GM19099 (cell line): ENCODE data around the gene CCDC33.

Source experiments
- POLR2A ChIP-seq: IDR thresholded peaks from 3 replicates; pipeline ENCODE4 v1.6.1; 2011; ENCODE audit warnings: low read depth; ENCODE audit not compliant: insufficient read length; ENCODE audit errors: extremely low read depth

The CCDC33 gene

GRCh38 chr15:74257623-74258022 lies 21.5 kb downstream of the CCDC33 start:
- no peak for TF ChIP-seq POLR2A

- TF ChIP-seq POLR2A = no peak
Measured at GRCh38 chr15:74258456-74259291, 22.5 kb downstream of the CCDC33 start.

- TF ChIP-seq POLR2A = no peak
Measured at GRCh38 chr15:74259292-74259648, 23.1 kb downstream of the CCDC33 start.

GRCh38 chr15:74259821-74260607 lies 23.9 kb downstream of the CCDC33 start:
- TF ChIP-seq POLR2A = no peak

- no peak for TF ChIP-seq POLR2A
Measured at GRCh38 chr15:74261041-74261440, 24.9 kb downstream of the CCDC33 start.

GRCh38 chr15:74261685-74262084 lies 25.6 kb downstream of the CCDC33 start:
- no peak for TF ChIP-seq POLR2A

GRCh38 chr15:74262151-74262550 lies 26.0 kb downstream of the CCDC33 start:
- TF ChIP-seq POLR2A = no peak

DNA sequence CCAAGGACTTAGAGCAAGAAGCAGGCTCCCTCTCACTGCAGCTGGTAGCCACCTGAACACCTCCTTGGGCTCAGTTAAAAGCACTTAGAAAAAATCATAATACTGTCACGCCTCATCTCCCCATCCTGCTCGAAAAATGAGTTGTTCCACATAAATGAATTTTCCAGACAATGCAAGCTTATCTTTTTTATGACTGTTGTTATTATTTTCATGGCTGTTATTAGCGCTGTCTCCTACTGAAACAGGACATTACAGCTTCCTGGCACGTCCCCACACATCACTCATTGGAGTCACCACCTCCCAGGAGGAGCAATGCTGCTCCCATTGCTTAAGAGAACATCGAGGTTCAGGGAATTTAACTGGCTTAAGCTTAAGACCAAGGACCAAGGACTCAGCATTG lies 26.5 kb downstream of the CCDC33 start:
- no peak for TF ChIP-seq POLR2A

- TF ChIP-seq POLR2A = no peak
Measured at GRCh38 chr15:74263466-74263865, 27.3 kb downstream of the CCDC33 start.

DNA sequence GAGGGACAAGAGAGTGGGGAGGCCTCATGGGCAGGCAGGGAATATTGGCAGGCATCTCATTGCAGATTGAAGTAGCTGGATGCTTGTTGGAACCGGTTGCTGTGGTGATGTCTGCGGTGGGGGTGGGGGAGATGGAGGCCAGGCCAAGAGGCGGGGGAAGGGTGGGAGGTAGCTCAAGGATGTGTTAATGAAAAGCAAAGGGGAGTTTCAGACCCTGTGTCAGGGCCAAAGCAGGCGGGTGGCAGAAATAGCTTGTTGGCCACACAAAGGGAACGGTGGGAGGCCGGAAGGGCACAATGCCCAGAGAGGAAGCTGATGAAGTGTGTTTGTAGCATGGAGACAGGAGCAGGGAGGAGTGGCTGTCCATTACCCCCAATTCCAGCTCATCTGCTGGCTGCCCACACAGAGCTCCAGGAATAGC lies 28.0 kb downstream of the CCDC33 start:
- no peak for TF ChIP-seq POLR2A

GRCh38 chr15:74265046-74265639 lies 29.0 kb downstream of the CCDC33 start:
- no peak for TF ChIP-seq POLR2A

GRCh38 chr15:74268020-74268419 lies 31.9 kb downstream of the CCDC33 start:
- no peak for TF ChIP-seq POLR2A

GRCh38 chr15:74269362-74270035 lies 33.4 kb downstream of the CCDC33 start:
- TF ChIP-seq POLR2A = no peak

DNA sequence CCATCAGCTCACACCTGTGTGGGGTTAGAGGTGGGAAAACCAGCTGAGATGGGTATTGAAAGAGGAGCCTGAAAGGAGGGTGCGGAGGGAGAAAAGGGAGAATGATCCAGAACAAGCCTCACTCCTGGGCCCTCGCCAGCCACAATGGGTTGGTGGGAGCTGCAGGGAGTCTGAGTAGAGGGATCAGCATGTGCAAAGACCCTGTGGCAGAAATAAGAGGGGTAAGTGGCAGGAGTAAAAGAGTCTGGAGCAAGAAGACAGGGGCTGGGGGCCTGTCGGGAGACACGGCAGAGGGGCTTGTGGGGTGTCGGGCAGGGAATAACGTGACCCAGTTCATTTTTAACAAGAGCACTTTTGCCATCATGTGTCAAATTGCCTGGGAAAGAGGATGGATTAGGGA lies 34.0 kb downstream of the CCDC33 start:
- no peak for TF ChIP-seq POLR2A

GRCh38 chr15:74270854-74271520 lies 34.9 kb downstream of the CCDC33 start:
- no peak for TF ChIP-seq POLR2A
